Gastrocnemius medialis (tissue), 4 donors: Measurements from ENCODE around the gene DMPK. TPM values are rescaled to one million over a fixed set of nuclear protein-coding genes. Genes with fewer than 3 reads are reported as not detected.

ENCODE experiments used
- ATAC-seq, 2 donors: fragments of 150-250 bp; one replicate each; pipeline ENCODE4 v1.9.1; 2016
- DNase-seq, 2 donors: peaks; one replicate each; pipeline ENCODE4 v3.0.0-alpha.2; 2019
- H3K27ac ChIP-seq, 4 donors: fragments of 200-600 bp; sonication (generic); 1 replicate in 1 of 4; 2 replicates in 3 of 4; pipeline ENCODE4 v1.5.1; 2016 to 2018; ENCODE audit warnings: mild to moderate bottlenecking in 2 of 4, moderate library complexity in 1 of 4
- H3K27me3 ChIP-seq, 3 donors: fragments of 200-600 bp; sonication (generic) in 2 of 3; 1 replicate in 1 of 3; 2 replicates in 2 of 3; pipeline versions ENCODE4 v1.5.1 to v1.6.0; 2016 to 2019; ENCODE audit warnings: mild to moderate bottlenecking in 1 of 3, moderate library complexity in 1 of 3
- H3K36me3 ChIP-seq, 2 donors: fragments of 200-600 bp; sonication (generic) in 1 of 2; one replicate each; pipeline ENCODE4 v1.5.1; 2017 to 2018
- H3K4me1 ChIP-seq, 2 donors: fragments of 200-600 bp; sonication (generic) in 1 of 2; one replicate each; pipeline ENCODE4 v1.5.1; 2016 to 2017; ENCODE audit warnings: mild to moderate bottlenecking in 2 of 2
- H3K4me3 ChIP-seq, 4 donors: fragments of 200-600 bp; sonication (generic) in 3 of 4; 1 replicate in 1 of 4; 2 replicates in 3 of 4; pipeline ENCODE4 v1.5.1; 2016 to 2019; ENCODE audit warnings: mild to moderate bottlenecking in 2 of 4
- H3K9me3 ChIP-seq, 3 donors: fragments of 200-600 bp; sonication (generic) in 2 of 3; 1 replicate in 1 of 3; 2 replicates in 2 of 3; pipeline ENCODE4 v1.5.1; 2016 to 2019
- POLR2A ChIP-seq, 2 donors: fragments of 450-650 bp; IDR thresholded peaks; one replicate each; pipeline ENCODE4 v1.6.1; 2017; ENCODE audit warnings: antibody characterized with exemption in 2 of 2, mild to moderate bottlenecking in 2 of 2, moderate library complexity in 2 of 2
- in situ Hi-C, 4 donors: fragments of 200-750 bp; cut with MboI; loops; one replicate each; pipeline versions ENCODE4 v1.15.0 to v1.8.0; 2017; ENCODE audit warnings: low sequenced_read_pairs in 4 of 4
- intact Hi-C: fragments of 100-400 bp; cut with DNase I; formaldehyde crosslinking; loops from one replicate; pipeline ENCODE4 v1.15.1; 2023; ENCODE audit warnings: low total_unique reads
- total RNA-seq, 4 donors: library from RNA; depleted of rRNA; stranded (reverse); fragments of >200 nt; gene quantifications; one replicate each; pipeline versions ENCODE4 v1.1.0 to v1.2.3, GENCODE V29; 2016
- TF ChIP-seq, protein P1 (sequence below), 5 experiments: fragments of 450-650 bp in 3 of 5; fragments of 200-600 bp in 2 of 5; sonication (generic) in 2 of 5; IDR thresholded peaks in 4 of 5; conservative IDR thresholded peaks in 1 of 5; 1 replicate in 4 of 5; 2 replicates in 1 of 5; pipeline ENCODE4 v1.5.1; 2016 to 2019; ENCODE audit warnings: antibody characterized with exemption in 5 of 5, mild to moderate bottlenecking in 3 of 5, moderate library complexity in 3 of 5

The DMPK gene
- total RNA-seq, 4 donors from 2014 or later, result 93.0 to 196 (median 116) TPM

DNA sequence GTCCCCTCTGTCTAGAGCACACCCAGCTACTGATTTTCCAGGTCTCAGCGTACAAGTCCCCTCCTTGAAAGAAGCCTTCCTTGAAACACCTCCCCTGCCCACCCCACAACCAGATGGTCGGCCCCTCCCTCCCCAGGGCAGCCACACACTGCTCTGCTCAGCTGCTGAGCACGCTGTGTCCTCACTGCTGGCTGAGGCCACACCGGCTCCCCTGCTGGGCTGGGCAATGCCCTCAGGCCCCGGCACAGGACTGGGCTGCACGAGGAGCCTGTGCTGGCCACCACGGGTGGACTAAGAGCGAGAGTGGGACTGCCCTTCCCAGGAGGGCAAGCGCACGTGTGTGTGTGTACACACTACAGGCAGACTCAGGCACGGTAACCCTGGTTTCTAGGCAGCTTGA is 44.6 kb upstream of the DMPK start:
- in situ Hi-C loops (no loop called here), intact Hi-C loops (no loop called here)
- ATAC-seq (no peak), DNase-seq (no peak)
- Histone ChIP-seq H3K4me3 (no peak overlapping the region), H3K27ac (no peak overlapping the region), H3K27me3 (no peaks in the 10 kb centered on the region), H3K36me3 (peaks cover 0 to 92% of the 10 kb centered on the region in 2 donors), H3K9me3 (no peaks in the 10 kb centered on the region), H3K4me1 (peaks cover 0 to 7% of the 10 kb centered on the region in 2 donors)
- no peak for TF ChIP-seq POLR2A (IDR thresholded peaks at IDR 0.05)

DNA sequence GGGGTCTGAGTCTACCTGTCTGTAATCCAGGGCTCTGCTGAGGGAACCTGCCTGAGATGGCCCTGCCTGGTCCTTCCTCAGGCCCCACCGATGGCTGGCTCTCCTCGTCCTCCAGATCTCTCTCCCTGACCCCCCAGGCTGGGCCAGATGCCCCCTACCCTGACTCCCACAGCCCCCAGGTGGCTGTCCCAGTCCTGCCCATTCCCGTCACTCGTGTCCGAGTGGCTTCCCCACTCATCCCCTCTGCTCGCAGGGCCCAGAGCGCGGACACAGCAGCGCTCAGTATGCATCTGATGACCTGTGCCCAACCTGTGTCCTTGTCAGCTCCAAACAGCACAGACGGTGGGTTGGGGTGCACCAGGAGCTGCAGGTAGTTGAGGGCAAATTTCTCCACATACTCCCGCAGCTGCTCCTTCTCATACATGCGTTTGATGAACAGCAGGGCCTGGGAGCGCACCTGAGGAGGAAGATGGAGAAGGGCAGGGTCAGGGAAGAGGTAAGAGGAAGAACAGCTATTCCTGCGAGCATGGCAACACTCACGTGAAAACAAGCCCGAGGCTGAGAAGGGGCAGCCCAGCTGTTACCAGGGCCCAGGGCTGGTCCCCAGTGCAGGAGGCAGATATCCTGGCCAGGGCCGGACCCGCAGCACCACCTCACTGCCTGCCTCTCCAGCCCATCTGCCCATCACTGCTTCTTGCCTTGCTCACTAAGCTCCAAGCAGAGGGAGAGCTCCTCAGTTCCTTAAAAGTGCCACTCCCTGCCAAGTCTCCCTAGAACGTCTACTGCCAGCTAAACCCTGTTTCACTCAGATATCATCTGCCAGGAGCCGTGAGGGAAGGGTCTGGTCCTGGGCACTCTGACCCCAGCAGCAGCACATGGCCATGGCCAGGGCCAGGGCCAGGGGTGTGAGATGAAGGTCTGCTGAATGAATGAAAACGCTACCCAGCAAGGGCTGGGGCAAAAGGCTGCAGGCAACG is 43.9 kb upstream of the DMPK start:
- no peak for DNase-seq
- TF ChIP-seq POLR2A (IDR thresholded peaks at IDR 0.05), result no peak
- TF ChIP-seq, protein P1, sequence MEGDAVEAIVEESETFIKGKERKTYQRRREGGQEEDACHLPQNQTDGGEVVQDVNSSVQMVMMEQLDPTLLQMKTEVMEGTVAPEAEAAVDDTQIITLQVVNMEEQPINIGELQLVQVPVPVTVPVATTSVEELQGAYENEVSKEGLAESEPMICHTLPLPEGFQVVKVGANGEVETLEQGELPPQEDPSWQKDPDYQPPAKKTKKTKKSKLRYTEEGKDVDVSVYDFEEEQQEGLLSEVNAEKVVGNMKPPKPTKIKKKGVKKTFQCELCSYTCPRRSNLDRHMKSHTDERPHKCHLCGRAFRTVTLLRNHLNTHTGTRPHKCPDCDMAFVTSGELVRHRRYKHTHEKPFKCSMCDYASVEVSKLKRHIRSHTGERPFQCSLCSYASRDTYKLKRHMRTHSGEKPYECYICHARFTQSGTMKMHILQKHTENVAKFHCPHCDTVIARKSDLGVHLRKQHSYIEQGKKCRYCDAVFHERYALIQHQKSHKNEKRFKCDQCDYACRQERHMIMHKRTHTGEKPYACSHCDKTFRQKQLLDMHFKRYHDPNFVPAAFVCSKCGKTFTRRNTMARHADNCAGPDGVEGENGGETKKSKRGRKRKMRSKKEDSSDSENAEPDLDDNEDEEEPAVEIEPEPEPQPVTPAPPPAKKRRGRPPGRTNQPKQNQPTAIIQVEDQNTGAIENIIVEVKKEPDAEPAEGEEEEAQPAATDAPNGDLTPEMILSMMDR (IDR thresholded peaks at IDR 0.05 in 4 of 5, conservative IDR thresholded peaks at IDR 0.05 in 1 of 5), result no peak
- in situ Hi-C loops, result no loop called here
- no peak overlapping the region for H3K4me3 ChIP-seq
- H3K27me3 ChIP-seq, result no peaks in the 10 kb centered on the region
- H3K27ac ChIP-seq, result no peak overlapping the region
- peaks cover 0 to 91% of the 10 kb centered on the region in 2 donors for H3K36me3 ChIP-seq
- H3K4me1 ChIP-seq, result peaks cover 0 to 7% of the 10 kb centered on the region in 2 donors
- intact Hi-C loops, result no loop called here
- ATAC-seq, result no peak
- H3K9me3 ChIP-seq, result no peaks in the 10 kb centered on the region

DNA sequence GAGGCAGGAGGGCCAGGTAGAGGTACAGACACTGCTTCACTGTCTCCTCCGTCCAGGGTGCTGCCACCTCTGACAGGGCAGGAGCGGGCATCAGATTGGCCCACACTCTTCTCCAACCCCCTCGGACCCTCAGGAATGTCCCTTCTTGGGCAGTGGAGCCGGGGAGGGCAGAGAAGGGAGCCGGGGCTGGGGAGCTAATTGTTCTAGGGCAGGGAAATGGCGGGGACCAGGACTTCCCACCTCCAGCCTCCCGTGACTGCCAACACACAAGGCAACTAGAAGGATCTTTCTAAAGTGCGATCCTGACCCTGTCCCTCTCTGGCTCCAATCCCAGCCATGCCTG is 42.9 kb upstream of the DMPK start:
- H3K27me3 ChIP-seq, result no peaks in the 10 kb centered on the region
- H3K27ac ChIP-seq, result no peak overlapping the region
- no peak overlapping the region for H3K4me3 ChIP-seq
- no peak for DNase-seq
- no peak for ATAC-seq
- TF ChIP-seq, protein P1 (IDR thresholded peaks at IDR 0.05 in 4 of 5, conservative IDR thresholded peaks at IDR 0.05 in 1 of 5), result no peak
- TF ChIP-seq POLR2A (IDR thresholded peaks at IDR 0.05), result no peak
- H3K9me3 ChIP-seq, result no peaks in the 10 kb centered on the region
- intact Hi-C loops (no loop called here), in situ Hi-C loops (no loop called here)
- peaks cover 0 to 7% of the 10 kb centered on the region in 2 donors for H3K4me1 ChIP-seq
- peaks cover 0 to 90% of the 10 kb centered on the region in 2 donors for H3K36me3 ChIP-seq

DNA sequence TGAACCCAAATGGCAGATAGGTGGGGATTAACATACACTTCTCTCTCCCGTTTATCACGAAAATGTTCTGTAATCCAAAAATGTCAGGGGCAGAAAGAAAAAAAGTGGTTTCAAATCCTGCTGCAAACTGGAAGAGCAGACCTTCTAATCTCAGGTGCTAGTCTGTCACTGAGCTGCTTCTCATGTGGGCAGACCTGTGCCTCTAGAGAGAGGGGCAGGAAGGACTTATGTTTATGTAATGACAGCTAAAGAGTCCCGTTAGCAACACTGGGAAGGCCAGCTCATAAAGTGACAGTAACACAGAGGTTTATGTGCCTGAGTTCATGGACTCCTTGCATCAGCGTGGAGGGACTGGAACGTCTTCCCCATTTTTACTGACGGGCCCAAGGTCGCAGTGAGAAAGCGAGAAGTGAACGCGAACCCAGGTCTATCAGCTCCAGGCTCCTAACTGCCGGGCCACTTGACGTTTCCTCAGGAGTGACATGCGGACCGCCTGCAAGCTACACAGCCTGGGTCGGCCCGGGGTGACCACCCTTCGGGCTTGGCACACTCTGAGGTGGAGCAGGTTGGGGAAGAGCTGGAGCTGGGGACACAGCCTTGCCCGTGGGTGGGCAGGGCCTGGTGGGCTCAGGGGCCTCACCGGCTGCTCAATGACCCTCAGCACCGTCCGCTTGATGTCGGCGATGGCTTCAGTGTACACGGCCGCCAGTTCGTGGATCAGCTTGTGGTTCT is 42.4 kb upstream of the DMPK start:
- in situ Hi-C loops (no loop called here), intact Hi-C loops (no loop called here)
- TF ChIP-seq, protein P1 (IDR thresholded peaks at IDR 0.05 in 4 of 5, conservative IDR thresholded peaks at IDR 0.05 in 1 of 5), result no peak
- TF ChIP-seq POLR2A (IDR thresholded peaks at IDR 0.05), result no peak
- Histone ChIP-seq H3K27me3 (no peaks in the 10 kb centered on the region), H3K4me3 (no peak overlapping the region), H3K4me1 (peaks cover 0 to 7% of the 10 kb centered on the region in 2 donors), H3K27ac (peak overlapping the region in 1 of 4 donors; percentile 25), H3K36me3 (peaks cover 0 to 85% of the 10 kb centered on the region in 2 donors), H3K9me3 (no peaks in the 10 kb centered on the region)
- DNase-seq (no peak), ATAC-seq (no peak)

DNA sequence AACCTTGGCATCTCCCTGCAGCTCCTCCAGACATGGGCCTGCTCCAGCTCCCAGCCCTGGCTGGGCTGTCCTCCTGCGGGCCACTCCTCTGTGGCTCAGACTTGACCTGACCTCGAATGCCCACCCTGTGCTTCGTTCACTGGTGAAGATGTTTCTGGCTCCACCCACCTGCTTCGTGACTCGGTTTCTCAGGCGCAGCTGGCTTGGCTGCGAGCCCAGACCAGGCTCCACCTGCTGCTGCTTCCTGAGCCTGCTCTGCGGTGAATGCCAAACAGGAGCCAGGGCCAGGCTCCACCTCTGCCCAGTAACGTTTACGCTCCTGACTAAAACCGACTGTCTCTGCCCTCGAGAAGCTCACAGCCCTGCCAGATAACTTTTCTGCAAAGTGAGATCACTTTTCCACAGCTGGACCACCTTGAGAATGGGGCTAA is 41.8 kb upstream of the DMPK start:
- TF ChIP-seq, protein P1 (IDR thresholded peaks at IDR 0.05 in 4 of 5, conservative IDR thresholded peaks at IDR 0.05 in 1 of 5), result no peak
- TF ChIP-seq POLR2A (IDR thresholded peaks at IDR 0.05), result no peak
- ATAC-seq (peak in 1 of 2 donors; percentile 43), DNase-seq (peak in 1 of 2 donors; percentile 40)
- in situ Hi-C loops, result no loop called here
- Histone ChIP-seq H3K27me3 (no peaks in the 10 kb centered on the region), H3K9me3 (no peaks in the 10 kb centered on the region), H3K27ac (peak overlapping the region in 1 of 4 donors; percentile 25), H3K4me3 (no peak overlapping the region), H3K4me1 (peaks cover 0 to 7% of the 10 kb centered on the region in 2 donors), H3K36me3 (peaks cover 0 to 78% of the 10 kb centered on the region in 2 donors)
- intact Hi-C loops, result no loop called here
